Neuronal stem cell (in vitro differentiated cells): Measurements from ENCODE around the gene MINDY4B.

Source experiments
- DNase-seq: peaks from one replicate; pipeline ENCODE4 v3.0.0-alpha.2; 2013; ENCODE audit warnings: low spot score
- H2AFZ ChIP-seq: one replicate; pipeline ENCODE4 v1.6.1; 2013; ENCODE audit warnings: mild to moderate bottlenecking, low read length, inconsistent platforms
- H2AK5ac ChIP-seq: 2 replicates; pipeline ENCODE4 v1.6.1; 2013; ENCODE audit warnings: low read depth, mild to moderate bottlenecking, inconsistent platforms, low read length, moderate library complexity, mixed read lengths
- H2BK120ac ChIP-seq: 2 replicates; pipeline ENCODE4 v1.6.1; 2013; ENCODE audit warnings: low read depth, mild to moderate bottlenecking, inconsistent platforms, low read length, moderate library complexity, mixed read lengths
- H2BK12ac ChIP-seq: one replicate; pipeline ENCODE4 v1.6.1; 2013; ENCODE audit warnings: low read length, inconsistent platforms
- H2BK15ac ChIP-seq: 2 replicates; pipeline ENCODE4 v1.6.1; 2013; ENCODE audit warnings: mild to moderate bottlenecking, low read length, inconsistent platforms, mixed read lengths
- H2BK5ac ChIP-seq: one replicate; pipeline ENCODE4 v1.6.1; 2013; ENCODE audit warnings: inconsistent platforms, mild to moderate bottlenecking, low read length, moderate library complexity
- H3K14ac ChIP-seq: one replicate; pipeline ENCODE4 v1.6.1; 2013; ENCODE audit warnings: low read length, inconsistent platforms
- H3K18ac ChIP-seq: 2 replicates; pipeline ENCODE4 v1.6.1; 2013; ENCODE audit warnings: low read length, inconsistent platforms
- H3K23ac ChIP-seq: 2 replicates; pipeline ENCODE4 v1.6.1; 2013; ENCODE audit warnings: low read depth, mild to moderate bottlenecking, mixed read lengths, low read length, inconsistent platforms; ENCODE audit not compliant: poor library complexity
- H3K27ac ChIP-seq: replicated peaks from 3 replicates; pipeline ENCODE4 v1.5.1; 2013; ENCODE audit warnings: low read length, inconsistent platforms
- H3K27me3 ChIP-seq, 3 experiments: 2 replicates each; pipeline ENCODE4 v1.6.1; 2013; ENCODE audit warnings: low read length in 3 of 3, mild to moderate bottlenecking in 2 of 3, inconsistent platforms in 1 of 3, low read depth in 1 of 3, mixed read lengths in 1 of 3, moderate library complexity in 1 of 3; ENCODE audit not compliant: control insufficient read depth in 3 of 3, insufficient read depth in 3 of 3
- H3K36me3 ChIP-seq, 2 donors: replicated peaks in 1 of 2; 2 replicates each; pipeline ENCODE4 v1.6.1; 2013; ENCODE audit warnings: low read length in 2 of 2; ENCODE audit not compliant: control insufficient read depth in 2 of 2, insufficient read depth in 2 of 2
- H3K4ac ChIP-seq: 2 replicates; pipeline ENCODE4 v1.6.1; 2013; ENCODE audit warnings: inconsistent platforms, mild to moderate bottlenecking, low read length, moderate library complexity
- H3K4me1 ChIP-seq, 2 donors: 1 replicate in 1 of 2; 2 replicates in 1 of 2; pipeline ENCODE4 v1.6.1; 2013; ENCODE audit warnings: low read length in 2 of 2, low read depth in 1 of 2; ENCODE audit not compliant: control insufficient read depth in 2 of 2, insufficient read depth in 1 of 2
- H3K4me2 ChIP-seq: one replicate; pipeline ENCODE4 v1.6.1; 2013; ENCODE audit warnings: mild to moderate bottlenecking, low read length, inconsistent platforms; ENCODE audit not compliant: insufficient read depth, poor library complexity, severe bottlenecking
- H3K4me3 ChIP-seq, 2 donors: 2 replicates each; pipeline ENCODE4 v1.5.1; 2013; ENCODE audit warnings: low read length in 2 of 2, mild to moderate bottlenecking in 2 of 2, inconsistent platforms in 1 of 2, moderate library complexity in 1 of 2
- H3K79me1 ChIP-seq: one replicate; pipeline ENCODE4 v1.6.1; 2013; ENCODE audit warnings: low read depth, mild to moderate bottlenecking, inconsistent platforms, low read length, moderate library complexity
- H3K9ac ChIP-seq: one replicate; pipeline ENCODE4 v1.6.1; 2013; ENCODE audit warnings: mild to moderate bottlenecking, low read depth, low read length, inconsistent platforms; ENCODE audit not compliant: poor library complexity
- H3K9me3 ChIP-seq, 2 donors: replicated peaks in 1 of 2; 2 replicates each; pipeline versions ENCODE3 to v1.6.1; 2013; ENCODE audit warnings: low read length in 2 of 2, mild to moderate bottlenecking in 2 of 2, inconsistent platforms in 1 of 2, low read depth in 1 of 2, mixed read lengths in 1 of 2, moderate library complexity in 1 of 2; ENCODE audit not compliant: control insufficient read depth in 2 of 2, insufficient read depth in 1 of 2
- H4K8ac ChIP-seq: one replicate; pipeline ENCODE4 v1.6.1; 2013; ENCODE audit warnings: low read depth, mild to moderate bottlenecking, inconsistent platforms, low read length, moderate library complexity
- H4K91ac ChIP-seq: one replicate; pipeline ENCODE4 v1.6.1; 2013; ENCODE audit warnings: low read length, low read depth, mild to moderate bottlenecking, inconsistent platforms; ENCODE audit not compliant: poor library complexity
- WGBS, 2 donors: extraction: QIAGEN DNeasy Blood & Tissue Kit; methylation state at CpG; one replicate each; pipeline ENCODE4 v1.1.7; 2013; ENCODE audit warnings: missing lambda C conversion rate in 2 of 2, mixed read lengths in 1 of 2; ENCODE audit not compliant: insufficient read length in 2 of 2, insufficient replicate concordance in 1 of 2; ENCODE audit errors: extremely low coverage in 2 of 2; 5-methylcytosine and 5-hydroxymethylcytosine counted together

Gene MINDY4B

GRCh38 chr3:150936693-150937092, 31.5 kb upstream of the MINDY4B start:
- H2BK5ac ChIP-seq, result no peak overlapping the region
- no peak overlapping the region for H2AFZ ChIP-seq
- no peaks in the 10 kb centered on the region for H3K36me3 ChIP-seq
- H3K27ac ChIP-seq, result no peak overlapping the region
- no peak overlapping the region for H4K8ac ChIP-seq
- no peak overlapping the region for H3K4me2 ChIP-seq
- no peak overlapping the region for H3K18ac ChIP-seq
- no peak for DNase-seq
- H3K9ac ChIP-seq, result no peak overlapping the region
- H3K4me3 ChIP-seq, result no peak overlapping the region
- no peak overlapping the region for H2BK120ac ChIP-seq
- no peaks in the 10 kb centered on the region for H3K9me3 ChIP-seq
- H3K4ac ChIP-seq, result no peak overlapping the region
- no peak overlapping the region for H2BK15ac ChIP-seq
- H3K4me1 ChIP-seq, result no peaks in the 10 kb centered on the region
- no peak overlapping the region for H2AK5ac ChIP-seq
- no CpG with 5 or more reads among the region's 2 CpGs for WGBS, 2 donors
- no peaks in the 10 kb centered on the region for H3K79me1 ChIP-seq
- peaks cover 0 to 4% (median 0%) of the 10 kb centered on the region in 3 experiments for H3K27me3 ChIP-seq
- H3K23ac ChIP-seq, result no peak overlapping the region
- no peak overlapping the region for H2BK12ac ChIP-seq
- no peak overlapping the region for H3K14ac ChIP-seq
- no peak overlapping the region for H4K91ac ChIP-seq

- Histone ChIP-seq H2AK5ac (no peak overlapping the region), H3K4ac (no peak overlapping the region), H2BK5ac (no peak overlapping the region), H3K27me3 (peaks cover 0 to 6% (median 0%) of the 10 kb centered on the region in 3 experiments), H2BK12ac (no peak overlapping the region), H3K4me1 (peaks cover 0 to 2% of the 10 kb centered on the region in 2 donors), H3K36me3 (no peaks in the 10 kb centered on the region), H3K14ac (no peak overlapping the region), H3K27ac (no peak overlapping the region), H2AFZ (no peak overlapping the region), H3K4me3 (no peak overlapping the region), H3K23ac (no peak overlapping the region), H3K79me1 (no peaks in the 10 kb centered on the region), H2BK120ac (no peak overlapping the region), H3K4me2 (no peak overlapping the region), H4K8ac (no peak overlapping the region), H3K9me3 (no peaks in the 10 kb centered on the region), H2BK15ac (no peak overlapping the region), H4K91ac (no peak overlapping the region), H3K18ac (no peak overlapping the region), H3K9ac (no peak overlapping the region)
- WGBS, 2 donors, result no CpG with 5 or more reads among the region's 1 CpG
- no peak for DNase-seq
Observed at GRCh38 chr3:150933473-150933995, 28.3 kb upstream of the MINDY4B start.

- H2BK15ac ChIP-seq, result no peak overlapping the region
- H3K14ac ChIP-seq, result no peak overlapping the region
- no peak overlapping the region for H3K4me3 ChIP-seq
- H3K27me3 ChIP-seq, result peaks cover 0 to 5% (median 0%) of the 10 kb centered on the region in 3 experiments
- no peaks in the 10 kb centered on the region for H3K79me1 ChIP-seq
- H3K23ac ChIP-seq, result no peak overlapping the region
- no peak overlapping the region for H2AK5ac ChIP-seq
- no peak overlapping the region for H3K4me2 ChIP-seq
- H3K9me3 ChIP-seq, result no peaks in the 10 kb centered on the region
- no CpG with 5 or more reads among the region's 1 CpG for WGBS, 2 donors
- no peak overlapping the region for H2BK12ac ChIP-seq
- no peak overlapping the region for H4K91ac ChIP-seq
- no peak overlapping the region for H2BK120ac ChIP-seq
- H3K27ac ChIP-seq, result no peak overlapping the region
- no peak overlapping the region for H3K9ac ChIP-seq
- no peaks in the 10 kb centered on the region for H3K36me3 ChIP-seq
- H2AFZ ChIP-seq, result no peak overlapping the region
- H2BK5ac ChIP-seq, result no peak overlapping the region
- peaks cover 0 to 2% of the 10 kb centered on the region in 2 donors for H3K4me1 ChIP-seq
- no peak overlapping the region for H3K18ac ChIP-seq
- H3K4ac ChIP-seq, result no peak overlapping the region
- H4K8ac ChIP-seq, result no peak overlapping the region
- DNase-seq, result no peak
Observed at GRCh38 chr3:150931745-150932144, 26.5 kb upstream of the MINDY4B start.

- H3K18ac ChIP-seq, result no peak overlapping the region
- H3K79me1 ChIP-seq, result no peaks in the 10 kb centered on the region
- H3K27me3 ChIP-seq, result peaks cover 0 to 9% (median 0%) of the 10 kb centered on the region in 3 experiments
- H3K4me2 ChIP-seq, result no peak overlapping the region
- no peaks in the 10 kb centered on the region for H3K36me3 ChIP-seq
- H2AK5ac ChIP-seq, result no peak overlapping the region
- H2BK120ac ChIP-seq, result no peak overlapping the region
- H3K9ac ChIP-seq, result no peak overlapping the region
- no peak overlapping the region for H3K4ac ChIP-seq
- no peaks in the 10 kb centered on the region for H3K9me3 ChIP-seq
- H4K91ac ChIP-seq, result no peak overlapping the region
- no CpG with 5 or more reads among the region's 3 CpGs for WGBS, 2 donors
- H3K14ac ChIP-seq, result no peak overlapping the region
- no peak overlapping the region for H4K8ac ChIP-seq
- no peak overlapping the region for H2BK12ac ChIP-seq
- DNase-seq, result no peak
- H2BK5ac ChIP-seq, result no peak overlapping the region
- H2BK15ac ChIP-seq, result no peak overlapping the region
- no peak overlapping the region for H3K23ac ChIP-seq
- no peak overlapping the region for H3K27ac ChIP-seq
- H3K4me3 ChIP-seq, result no peak overlapping the region
- peaks cover 0 to 3% of the 10 kb centered on the region in 2 donors for H3K4me1 ChIP-seq
- no peak overlapping the region for H2AFZ ChIP-seq
Observed at GRCh38 chr3:150930839-150931238, 25.6 kb upstream of the MINDY4B start.
